ENCODE data around the gene SHISA8. TPM values are rescaled to one million over a fixed set of nuclear protein-coding genes. Genes with fewer than 3 reads are reported as not detected.
A peak's percentile ranks its signal among the peaks of the same experiment; 100 is the strongest.

The SHISA8 gene
- total RNA-seq, 1 donor, result not detected

DNA sequence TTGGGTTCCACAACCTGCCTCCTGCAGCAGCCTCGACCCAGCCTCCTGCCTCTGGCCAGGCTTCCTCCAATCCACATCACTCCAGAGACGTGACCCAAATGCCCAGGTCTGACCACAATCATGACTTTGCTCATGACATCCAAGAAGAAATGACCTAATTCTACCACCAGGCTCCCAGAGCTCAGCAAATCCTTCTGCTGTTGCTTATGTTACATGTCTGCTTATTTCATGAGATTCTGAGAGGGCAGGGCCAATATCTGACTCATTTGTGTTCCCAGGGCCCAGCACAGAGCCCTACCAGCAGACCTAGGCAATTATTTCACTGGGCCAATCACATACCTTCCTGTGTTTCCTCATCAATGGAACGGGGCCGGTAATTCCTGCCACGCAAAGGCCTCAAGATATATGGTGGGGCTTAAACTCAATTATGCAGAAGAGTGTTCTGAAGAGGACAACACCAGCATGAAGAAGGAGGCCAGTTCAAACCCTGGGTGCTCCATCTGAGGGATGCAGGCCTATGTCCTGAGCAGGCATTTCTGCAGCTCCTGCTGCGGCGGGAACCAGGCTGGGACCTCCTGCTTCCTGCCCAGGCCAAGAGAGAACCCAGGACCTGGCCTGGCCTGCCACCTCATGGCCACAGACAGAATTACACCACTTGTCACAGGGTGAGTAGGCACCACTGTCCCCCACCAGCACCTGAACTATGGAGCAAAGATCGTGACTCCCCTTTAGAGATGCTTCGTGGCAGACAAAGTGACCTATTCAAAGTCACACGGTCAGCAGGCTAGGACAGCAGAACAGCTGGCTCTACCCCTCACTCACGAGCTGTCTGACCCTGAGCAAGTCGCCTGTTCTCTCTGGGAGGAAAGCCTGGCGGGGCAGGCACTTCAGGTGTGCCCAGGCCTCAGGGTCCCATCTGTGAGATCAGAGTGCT, 26.2 kb upstream of the SHISA8 start:
- peak; percentile 93 for DNase-seq (ENCODE audit: low read depth)
- H3K4me3 ChIP-seq (ENCODE audit: low read depth, low read length), result no peak overlapping the region
- peak; percentile 88 for TF ChIP-seq CTCF (IDR thresholded peaks at IDR 0.05; ENCODE audit: insufficient read depth, low read length)

DNA sequence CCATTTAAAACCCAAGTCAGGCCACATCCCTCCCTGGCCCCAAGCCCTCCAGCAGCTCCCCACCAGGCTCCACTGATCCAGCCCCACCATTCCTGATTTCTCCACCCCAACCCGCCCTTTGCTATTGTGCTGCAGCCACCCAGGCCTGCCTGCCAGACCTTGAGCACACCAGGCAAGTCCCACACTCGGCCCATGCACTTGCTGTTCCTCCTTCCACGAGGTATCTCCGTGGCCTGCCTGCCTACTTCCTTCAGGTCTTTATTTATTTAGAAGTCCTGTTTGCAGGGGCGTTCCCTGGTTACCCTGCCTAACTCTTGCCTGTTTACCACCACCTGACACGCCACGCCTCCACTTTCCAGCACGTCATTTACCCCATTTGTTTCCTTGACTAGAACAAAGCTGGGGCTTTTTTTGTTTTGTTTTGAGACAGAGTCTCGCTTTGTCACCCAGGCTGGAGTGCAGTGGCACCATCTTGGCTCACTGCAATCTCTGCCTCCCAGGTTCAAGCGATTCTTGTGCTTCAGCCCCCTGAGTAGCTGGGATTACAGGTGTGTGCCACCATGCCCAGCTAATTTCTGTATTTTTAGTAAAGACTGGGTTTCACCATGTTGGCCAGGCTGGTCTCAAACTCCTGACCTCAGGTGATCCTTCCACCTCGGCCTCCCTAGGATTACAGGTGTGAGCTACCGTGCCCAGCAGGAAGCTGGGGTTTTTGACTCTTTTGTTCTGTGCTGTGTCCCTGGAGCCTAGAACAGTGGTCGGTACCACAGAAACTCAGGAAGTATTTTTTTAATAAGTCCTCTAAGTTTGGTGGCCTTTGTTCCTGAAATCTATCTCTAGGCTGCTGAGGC, 25.3 kb upstream of the SHISA8 start:
- TF ChIP-seq CTCF (IDR thresholded peaks at IDR 0.05; ENCODE audit: insufficient read depth, low read length), result no peak
- DNase-seq (ENCODE audit: low read depth), result no peak
- H3K4me3 ChIP-seq (ENCODE audit: low read depth, low read length), result no peak overlapping the region

- H3K4me3 ChIP-seq (ENCODE audit: low read depth, low read length), result no peak overlapping the region
- no peak for DNase-seq (ENCODE audit: low read depth)
- TF ChIP-seq CTCF (IDR thresholded peaks at IDR 0.05; ENCODE audit: insufficient read depth, low read length), result no peak
Observed at GRCh38 chr22:41936894-41937169, 22.0 kb upstream of the SHISA8 start.

- no peak for TF ChIP-seq CTCF (IDR thresholded peaks at IDR 0.05; ENCODE audit: insufficient read depth, low read length)
- no peak for DNase-seq (ENCODE audit: low read depth)
- H3K4me3 ChIP-seq (ENCODE audit: low read depth, low read length), result no peak overlapping the region
Observed at GRCh38 chr22:41935509-41935908, 20.6 kb upstream of the SHISA8 start.

DNA sequence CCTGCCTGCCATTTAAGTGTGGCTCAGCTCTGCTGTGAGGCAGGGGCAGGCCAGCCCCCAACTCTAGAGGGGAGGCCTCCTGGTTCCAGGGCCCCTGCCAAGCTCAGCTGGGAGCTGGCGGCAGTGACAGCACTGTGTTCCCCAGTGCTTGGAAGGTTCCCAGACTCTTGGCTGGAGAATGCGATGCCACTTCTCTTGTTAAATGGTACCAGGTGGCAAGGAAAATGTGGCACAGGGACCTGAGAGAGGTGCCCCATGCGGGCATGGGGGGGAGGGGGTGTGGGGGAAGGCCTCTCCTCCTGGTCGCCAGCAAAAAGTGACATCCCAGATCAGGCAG, 20.1 kb upstream of the SHISA8 start:
- no peak for TF ChIP-seq CTCF (IDR thresholded peaks at IDR 0.05; ENCODE audit: insufficient read depth, low read length)
- no peak for DNase-seq (ENCODE audit: low read depth)
- H3K4me3 ChIP-seq (ENCODE audit: low read depth, low read length), result no peak overlapping the region

- no peak for DNase-seq (ENCODE audit: low read depth)
- TF ChIP-seq CTCF (IDR thresholded peaks at IDR 0.05; ENCODE audit: insufficient read depth, low read length), result no peak
- no peak overlapping the region for H3K4me3 ChIP-seq (ENCODE audit: low read depth, low read length)
Observed at GRCh38 chr22:41934284-41935014, 19.6 kb upstream of the SHISA8 start.
